ENCODE results near the gene POLL.

POLL gene

GRCh38 chr10:101560298-101561067 is 27.6 kb downstream of the POLL start:
- no peak for DNase-seq

GRCh38 chr10:101559596-101560297 is 28.3 kb downstream of the POLL start:
- no peak for DNase-seq

- no peak for DNase-seq
Observed at GRCh38 chr10:101558671-101559595, 29.1 kb downstream of the POLL start.

DNA sequence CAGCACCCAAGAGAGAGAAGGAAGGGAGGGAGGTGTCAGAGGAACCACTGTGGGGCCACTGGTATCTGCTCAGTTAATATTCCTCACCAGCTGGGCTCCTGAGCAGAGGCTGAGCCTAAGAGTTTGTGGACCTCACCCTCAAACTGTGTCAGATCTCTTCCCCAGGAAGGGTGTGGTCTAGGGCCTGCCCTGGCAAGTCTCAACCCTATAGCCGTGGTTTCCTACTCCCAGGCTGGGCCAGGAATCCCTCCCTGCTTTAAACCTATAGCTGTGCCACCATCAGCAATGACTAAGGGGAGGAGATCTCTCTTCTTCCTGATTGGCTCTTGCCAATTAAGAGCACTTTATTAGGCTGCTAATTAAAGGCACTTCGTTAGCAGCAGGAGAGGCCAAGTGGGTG is 29.9 kb downstream of the POLL start:
- DNase-seq = no peak

- DNase-seq = no peak
Observed at GRCh38 chr10:101557541-101557940, 30.5 kb downstream of the POLL start.

- no peak for DNase-seq
Observed at GRCh38 chr10:101552442-101552841, 35.6 kb downstream of the POLL start.

- DNase-seq = no peak
Observed at GRCh38 chr10:101550965-101551364, 37.1 kb downstream of the POLL start.

- no peak for DNase-seq
Observed at GRCh38 chr10:101545898-101546297, 42.2 kb downstream of the POLL start.

- DNase-seq = no peak
Observed at GRCh38 chr10:101538446-101538845, 49.6 kb downstream of the POLL start.

- no peak for DNase-seq
Observed at GRCh38 chr10:101536800-101537199, 51.3 kb downstream of the POLL start.

- no peak for DNase-seq
Observed at GRCh38 chr10:101535949-101536348, 52.1 kb downstream of the POLL start.

DNA sequence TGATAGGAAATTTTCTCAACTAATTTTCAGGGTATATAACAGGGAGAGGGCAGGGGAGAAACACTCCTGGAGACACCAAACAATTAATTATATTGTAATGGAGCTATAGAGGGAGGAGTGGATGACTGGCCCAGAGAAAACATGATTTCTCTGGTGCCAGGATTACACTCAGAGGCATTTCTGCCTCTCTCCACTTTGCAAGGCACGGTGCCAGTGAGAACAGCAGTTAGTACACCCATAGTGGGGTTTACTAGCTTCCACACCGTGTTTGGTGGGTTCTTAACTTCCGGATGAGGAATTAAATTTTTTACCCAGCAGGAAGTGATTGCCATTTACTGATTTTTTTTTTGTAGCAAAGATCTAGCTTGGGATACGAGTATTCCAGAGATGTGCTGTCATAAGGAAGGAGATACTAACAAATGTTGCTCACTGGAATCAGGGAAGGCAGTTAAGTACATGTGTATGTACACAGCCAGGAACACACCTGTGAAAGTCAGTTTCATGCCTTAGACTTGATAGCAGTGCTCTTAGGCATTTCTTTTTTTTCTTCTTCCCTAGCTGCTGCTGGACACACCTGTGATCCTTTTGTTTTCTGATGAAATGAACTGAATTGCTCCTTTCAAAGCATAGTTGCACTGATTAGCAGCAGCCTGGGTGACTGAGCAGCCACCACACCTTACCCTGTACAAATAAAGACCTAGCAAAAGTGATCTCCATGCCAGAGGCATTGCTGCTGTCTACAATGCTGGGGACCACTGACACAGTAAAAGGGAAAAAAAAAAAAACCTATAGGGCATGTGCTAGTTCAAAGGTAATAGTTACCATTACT is 58.1 kb downstream of the POLL start:
- no peak for DNase-seq

GRCh38 chr10:101529207-101529606 is 58.9 kb downstream of the POLL start:
- DNase-seq = no peak

Data from T1000 (cell line).